ENCODE results near the gene KRT20.

Gene KRT20

DNA sequence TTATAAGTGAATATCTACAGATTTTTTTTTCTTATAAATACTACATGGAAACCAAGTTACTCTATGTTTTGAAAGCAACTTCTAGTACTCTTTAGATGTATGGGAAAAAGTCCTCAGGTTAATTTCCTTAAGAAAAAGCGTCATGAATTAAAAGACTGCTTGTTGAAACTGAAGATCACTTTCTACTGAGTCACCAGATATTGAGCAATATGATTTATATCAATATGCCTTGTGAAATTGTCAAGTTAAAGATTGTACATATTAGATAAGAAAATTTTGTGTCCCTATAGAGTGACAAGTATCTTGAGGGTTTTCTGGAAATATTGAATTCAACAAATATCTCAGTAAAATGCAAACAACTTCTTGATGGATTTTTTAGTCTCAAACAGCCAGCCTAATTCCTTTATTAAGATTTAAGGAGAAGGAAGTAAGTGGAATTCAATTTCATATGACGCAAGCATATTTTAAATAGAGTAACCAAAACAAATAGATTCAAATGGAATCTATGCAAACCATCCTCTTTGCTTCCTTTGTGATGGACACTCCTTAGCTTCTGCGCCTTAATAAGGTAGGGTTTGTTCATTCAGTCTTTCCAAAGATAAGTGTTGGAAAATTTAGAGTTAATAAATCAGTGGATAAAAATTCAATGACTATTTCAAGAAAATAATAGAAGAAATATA, 34.6 kb downstream of the KRT20 start:
- DNase-seq: peak in 2 of 3 donors; percentile 12 to 29

DNA sequence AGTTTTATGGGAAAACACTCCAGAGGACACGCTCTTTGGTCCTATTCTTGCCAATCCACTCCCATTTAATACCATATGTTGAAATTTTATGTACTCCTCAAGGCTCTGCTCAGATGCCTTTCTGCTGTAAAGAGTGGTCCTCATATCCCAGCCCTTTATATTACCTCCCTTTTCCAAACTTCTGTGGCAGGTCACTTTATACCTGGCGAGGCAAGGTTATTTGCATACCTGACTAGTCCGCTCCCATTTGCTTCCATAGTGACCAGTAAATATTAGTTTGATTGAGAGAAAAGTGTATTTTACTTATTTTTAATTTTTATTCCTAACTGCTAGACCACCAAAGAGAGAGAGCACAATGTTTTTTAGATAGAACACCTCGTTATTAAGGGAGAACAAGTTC, 35.3 kb downstream of the KRT20 start:
- DNase-seq: no peak

DNA sequence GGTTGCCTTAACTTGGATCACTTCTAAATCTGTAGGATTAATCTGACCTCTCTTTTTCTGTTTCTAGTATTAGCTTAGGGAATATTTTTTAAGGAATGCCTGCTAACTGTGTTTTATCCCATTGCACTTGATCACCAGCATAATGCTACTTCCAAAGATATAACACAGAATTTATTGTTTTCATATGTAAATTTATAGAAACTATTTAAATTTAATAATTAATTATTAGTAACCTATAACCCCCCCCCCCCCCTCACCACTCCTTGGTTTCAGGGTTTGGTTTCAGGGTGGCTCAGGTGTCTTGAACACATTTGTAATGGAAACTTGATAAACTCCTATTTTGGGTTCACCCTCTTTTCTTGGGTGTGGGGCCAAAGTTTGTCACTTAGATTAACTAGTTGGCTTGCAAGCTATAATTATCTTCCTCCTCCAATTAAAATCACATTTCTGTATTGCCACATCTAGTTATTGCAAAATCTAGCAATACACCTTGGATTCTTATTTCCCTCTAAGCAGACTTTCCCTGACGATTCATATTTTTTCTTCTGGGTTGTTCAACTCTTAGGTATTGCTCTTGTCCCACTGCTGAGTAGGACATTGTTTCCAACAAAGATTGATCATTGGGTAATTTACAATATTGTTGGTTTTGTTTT, 36.3 kb downstream of the KRT20 start:
- DNase-seq: no peak

DNA sequence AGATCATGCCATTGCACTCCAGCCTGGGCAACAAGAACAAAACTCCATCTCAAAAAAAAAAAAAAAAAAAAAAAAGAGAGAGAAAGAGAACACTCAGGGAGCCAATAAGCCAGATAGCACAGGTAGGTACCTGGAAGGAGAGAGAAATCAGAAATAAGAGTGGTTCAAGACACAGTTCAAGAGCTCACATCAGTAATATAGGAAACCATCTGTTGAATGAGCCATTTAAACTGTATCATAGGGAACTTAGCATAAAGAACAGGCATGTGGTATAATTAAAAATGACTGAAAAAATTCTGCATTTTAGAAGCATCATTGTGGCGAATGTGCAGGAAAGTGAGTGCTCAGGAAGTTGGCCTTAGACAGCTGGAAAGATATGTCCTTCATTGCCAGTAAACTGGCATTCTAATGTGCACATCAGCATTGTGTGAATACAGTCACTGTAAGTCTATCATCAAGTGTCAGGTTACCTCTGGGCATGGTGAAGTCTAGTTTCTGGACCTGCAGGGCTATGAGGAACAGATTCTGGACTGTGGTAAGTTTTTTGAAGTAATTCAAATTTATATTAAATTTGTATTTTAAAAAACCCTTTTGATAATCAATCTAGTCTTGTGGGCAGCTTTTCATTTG, 38.4 kb downstream of the KRT20 start:
- DNase-seq: no peak

DNA sequence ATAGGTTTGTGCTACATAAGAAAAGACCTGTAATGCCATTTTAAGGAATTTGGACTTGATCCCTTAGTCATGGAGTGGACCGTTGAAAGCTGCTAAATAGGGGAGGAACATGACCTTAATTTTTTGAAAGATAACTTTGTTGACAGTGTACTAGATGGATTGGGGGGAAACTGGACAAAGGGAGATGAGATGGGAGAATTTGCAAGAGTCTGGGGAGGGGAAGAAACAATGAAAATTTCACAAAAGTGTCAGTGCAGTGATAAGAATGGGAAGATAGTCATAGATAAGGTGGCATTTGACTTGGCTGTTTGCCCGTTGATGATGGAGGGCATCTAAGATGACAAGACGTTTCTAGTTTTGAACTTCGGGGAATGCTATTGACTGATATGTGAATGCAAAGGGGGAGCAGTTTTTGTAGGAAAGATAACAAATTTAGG, 40.4 kb downstream of the KRT20 start:
- DNase-seq: no peak

DNA sequence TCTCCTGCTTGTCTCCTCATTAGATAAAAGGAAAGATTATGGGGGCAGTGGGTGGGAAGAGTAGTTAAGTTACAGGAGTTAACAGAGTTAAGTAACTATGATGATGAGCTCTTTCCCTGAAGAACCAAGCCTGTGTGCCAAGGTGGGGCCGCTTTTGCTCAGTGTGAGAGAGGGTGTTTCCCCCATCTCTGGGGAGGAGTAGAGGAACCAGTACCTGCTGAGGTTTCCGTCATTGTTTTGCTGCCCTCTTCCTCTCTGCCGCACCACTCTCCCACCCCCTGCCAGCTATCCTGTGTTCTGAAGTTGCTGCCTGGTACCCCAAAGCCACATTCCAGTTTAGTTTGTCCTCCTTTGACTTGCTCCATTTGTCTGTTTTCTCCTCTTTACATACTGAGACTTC, 41.8 kb downstream of the KRT20 start:
- DNase-seq: no peak

DNA sequence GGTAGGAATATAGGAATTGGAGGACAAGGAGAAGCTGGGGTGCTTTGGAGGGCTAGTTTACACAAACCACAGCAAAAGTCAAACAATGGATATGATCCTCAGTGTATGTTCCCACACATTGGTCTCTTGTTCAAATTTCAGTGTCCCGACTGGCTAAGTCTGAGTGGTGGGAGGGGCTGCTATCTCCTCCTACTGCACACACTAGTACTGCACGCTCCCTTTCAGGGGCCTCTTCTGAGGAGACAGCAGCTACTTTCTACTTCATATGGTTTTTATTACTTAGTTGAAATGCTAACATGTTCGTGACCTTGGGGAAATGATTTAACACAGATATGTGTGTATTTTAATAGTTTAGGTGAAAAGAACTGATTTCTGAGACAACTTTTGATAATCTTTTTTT, 43.8 kb downstream of the KRT20 start:
- DNase-seq: no peak

DNA sequence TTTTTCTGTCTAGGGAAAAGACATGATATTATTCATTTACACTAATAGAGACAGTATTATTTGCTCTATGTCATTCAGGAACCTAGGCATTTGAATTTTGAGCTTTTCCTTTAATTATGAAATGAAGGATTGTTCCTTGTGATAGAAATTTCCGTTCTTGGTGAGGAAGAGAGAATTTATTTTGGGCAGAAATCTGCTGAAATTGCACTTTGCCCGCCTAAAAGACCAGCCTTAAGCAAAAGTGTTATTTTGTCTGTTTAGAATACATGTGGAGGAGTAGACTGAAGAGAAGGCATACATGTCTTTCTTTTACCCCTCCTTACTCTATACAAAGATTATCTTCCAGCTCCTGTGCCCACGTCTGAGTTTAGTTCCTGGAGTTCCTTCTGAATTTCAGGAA, 45.8 kb downstream of the KRT20 start:
- DNase-seq: no peak

DNA sequence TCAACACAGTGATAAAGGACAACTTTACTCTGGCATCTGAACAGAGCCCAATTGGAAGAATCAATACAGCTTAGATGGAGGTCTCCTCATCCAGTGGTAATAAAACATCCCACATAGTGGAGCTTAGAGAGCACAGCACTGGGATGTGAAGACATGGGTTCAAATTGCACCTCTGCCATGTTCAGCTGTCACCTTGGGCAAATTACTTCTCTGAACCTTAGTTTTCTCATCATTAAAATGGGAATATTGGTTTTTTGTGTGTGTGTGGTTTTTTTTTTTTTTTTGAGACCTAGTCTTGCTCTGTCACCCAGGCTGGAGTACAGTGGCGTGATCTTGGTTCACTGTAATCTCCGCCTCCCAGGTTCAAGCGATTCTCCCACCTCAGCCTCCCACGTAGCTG, 49.0 kb downstream of the KRT20 start:
- DNase-seq: no peak

DNA sequence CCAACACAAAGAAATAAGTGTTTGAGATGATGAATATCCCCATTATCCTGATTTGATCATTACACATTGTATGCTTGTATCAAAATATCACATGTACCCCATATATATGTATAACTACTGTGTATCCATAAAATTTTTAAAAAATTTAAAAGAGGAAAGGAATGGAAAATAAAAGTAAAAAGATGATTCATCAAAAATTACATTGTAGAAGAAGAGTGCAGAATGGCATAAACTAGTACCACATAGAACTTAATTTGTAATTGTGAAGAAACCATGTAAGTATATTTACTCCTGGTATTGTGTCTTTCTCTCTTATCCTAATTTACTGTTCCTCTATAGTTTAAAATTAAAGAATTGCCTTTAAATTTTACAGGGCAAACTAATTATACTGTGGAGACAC, 51.2 kb downstream of the KRT20 start:
- DNase-seq: no peak

DNA sequence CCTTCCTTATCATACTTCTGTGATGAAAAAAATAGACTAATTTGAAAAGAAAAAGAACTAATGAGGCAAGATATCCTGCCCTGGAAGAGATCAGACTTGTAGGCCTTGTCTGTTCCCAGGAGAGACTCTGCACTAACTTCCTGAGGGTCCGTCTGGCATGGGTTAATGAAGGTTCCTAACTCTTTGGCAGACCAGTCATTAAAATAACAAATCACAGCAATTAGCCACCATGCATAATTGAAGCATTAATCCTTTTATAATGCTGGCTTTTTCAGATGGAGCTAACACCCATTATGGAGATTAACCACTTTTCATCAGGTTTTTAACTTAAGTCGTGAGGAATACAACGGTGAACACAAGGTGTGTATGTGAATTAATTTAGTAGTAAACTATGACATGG, 52.2 kb downstream of the KRT20 start:
- no peak for DNase-seq

DNA sequence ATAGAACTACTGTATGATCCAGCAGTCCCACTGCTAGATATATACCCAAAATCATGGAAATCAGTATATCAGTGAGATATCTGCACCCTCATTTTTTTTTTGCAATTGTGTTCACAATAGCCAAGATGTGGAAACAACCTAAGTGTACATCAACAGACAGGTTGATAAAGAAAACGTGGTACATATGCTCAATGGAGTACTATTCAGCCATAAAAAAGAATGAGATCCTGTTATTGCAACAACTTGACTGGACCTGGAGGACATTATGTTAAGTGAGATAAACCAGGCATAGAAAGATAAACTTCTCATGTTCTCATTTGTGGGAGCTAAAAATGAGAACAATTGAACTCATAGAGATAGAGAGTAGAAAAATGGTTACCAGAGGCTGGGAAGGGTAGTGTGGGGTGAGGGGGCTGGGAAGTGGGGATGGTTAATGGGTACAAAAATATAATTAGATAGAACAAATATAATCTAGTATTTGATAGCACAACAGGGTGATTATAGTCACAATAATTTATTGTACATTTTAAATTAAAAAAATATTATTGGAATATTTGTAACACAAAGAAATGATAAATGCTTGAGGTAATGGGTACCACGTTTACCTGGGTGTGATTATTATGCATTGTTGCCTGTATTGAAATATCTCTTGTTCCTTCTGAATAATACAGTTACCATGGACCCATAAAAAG, 54.8 kb downstream of the KRT20 start:
- DNase-seq: no peak

DNA sequence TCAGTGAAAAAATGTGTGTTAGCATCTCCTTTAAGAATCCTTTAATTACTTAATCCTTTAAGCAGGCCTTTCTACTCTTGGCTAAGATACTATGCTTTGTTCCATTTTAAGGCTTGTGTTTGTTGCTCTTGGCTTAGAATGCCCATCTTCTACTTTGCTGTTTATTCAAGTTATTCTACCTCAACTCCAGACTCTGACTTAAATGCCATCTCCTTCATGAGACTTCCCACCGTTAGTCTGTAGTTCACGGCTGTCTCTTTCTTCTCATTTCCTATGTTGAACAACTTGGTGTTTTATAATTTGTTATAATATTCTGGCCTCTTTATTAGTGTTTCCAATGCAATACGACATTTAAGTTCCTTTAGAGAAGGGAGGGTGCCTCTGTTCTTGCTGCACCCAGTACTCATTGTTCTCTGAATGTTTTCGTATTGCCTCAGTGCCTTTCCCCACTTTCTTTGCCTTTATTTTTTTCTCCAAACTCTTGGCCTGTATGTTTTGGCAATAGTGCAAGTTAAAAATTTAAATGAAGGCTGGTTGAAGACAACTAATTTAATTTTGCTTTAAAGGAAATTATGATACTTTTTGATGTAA, 56.5 kb downstream of the KRT20 start:
- no peak for DNase-seq

DNA sequence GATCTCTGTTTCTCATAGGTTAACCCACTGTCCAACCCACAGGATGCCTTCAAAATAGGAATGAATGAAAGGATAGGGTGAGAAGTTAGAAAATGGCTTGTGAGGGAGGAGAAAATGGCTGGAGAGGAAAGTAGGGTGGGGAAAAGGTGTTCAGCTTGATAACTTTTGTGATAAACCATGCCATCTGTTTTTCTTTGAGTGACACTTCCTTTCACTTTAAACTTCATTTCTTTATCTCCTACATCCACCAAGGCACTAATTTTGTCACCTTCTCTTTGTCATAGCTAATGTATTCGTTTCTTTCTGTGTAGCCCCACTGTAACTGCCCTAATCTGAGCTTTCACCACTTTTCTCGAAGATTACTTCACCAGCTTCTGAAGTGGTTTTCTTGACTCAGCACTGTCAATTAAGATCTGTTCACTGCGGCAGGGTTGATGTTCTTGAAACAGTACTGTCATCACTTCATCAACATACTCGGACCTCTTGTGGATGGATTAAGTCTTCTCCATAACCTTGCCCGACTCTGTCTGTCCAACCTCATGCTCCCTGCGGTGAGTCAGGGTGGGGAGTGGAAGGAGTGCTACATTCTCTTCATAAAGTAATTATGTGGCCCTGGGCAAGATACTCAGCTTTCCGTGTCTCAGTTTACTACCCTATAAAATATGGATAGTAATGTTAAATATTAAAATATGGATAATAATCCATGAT, 57.1 kb downstream of the KRT20 start:
- no peak for DNase-seq
